GM12878 (cell line): Measurements from ENCODE around the gene DAPK3. TPM values are rescaled to one million over a fixed set of nuclear protein-coding genes. Genes with fewer than 3 reads are reported as not detected.

Experiments used
- ATAC-seq: fragments of 200-7000 bp; cut with Tn5 transposase; 3 replicates; pipeline ENCODE4 v1.9.1; 2020; ENCODE audit warnings: mild to moderate bottlenecking, moderate library complexity
- BruUV-seq: library from RNA; stranded (reverse); fragments of 400-500 nt; replicated peaks from 2 replicates; lab custom pipeline; 2021; lab: Mats Ljungman, UMichigan
- CTCF ChIA-PET: fragments of 300-600 bp; sonication (Branson Sonifier 250); formaldehyde crosslinking; extraction: SDS; loops from one replicate; lab custom pipeline; 2021; ENCODE audit warnings: inconsistent platforms; lab: Yijun Ruan, JAX
- POLR2A ChIA-PET: fragments of 350-600 bp; formaldehyde crosslinking; extraction: SDS; loops from one replicate; lab custom pipeline; 2021; ENCODE audit warnings: inconsistent platforms; lab: Charles Lee
- RAD21 ChIA-PET: fragments of 300-600 bp; sonication (Branson Sonifier 250); formaldehyde crosslinking; loops from one replicate; lab custom pipeline; 2023; ENCODE audit warnings: antibody characterized with exemption; ENCODE audit not compliant: unreplicated experiment; lab: Charles Lee
- SMC1A ChIA-PET: fragments of 300-600 bp; sonication (Branson Sonifier 250); formaldehyde crosslinking; loops from one replicate; lab custom pipeline; 2023; ENCODE audit not compliant: unreplicated experiment, uncharacterized antibody; lab: Charles Lee
- DNase-seq: peaks from one replicate; pipeline ENCODE4 v3.0.0-alpha.2; 2011; ENCODE audit warnings: low read depth, low spot score
- FAIRE-seq: peaks from 3 replicates; lab custom pipeline; 2011; peaks lifted over from hg19 to GRCh38; lab: Jason Lieb, UNC
- H2AFZ ChIP-seq: 2 replicates; pipeline ENCODE4 v1.6.0; 2011; ENCODE audit warnings: low read depth, low read length, control low read depth; ENCODE audit not compliant: control insufficient read depth
- H3K27ac ChIP-seq: 2 replicates; pipeline ENCODE4 v1.5.1; 2011; ENCODE audit warnings: control low read depth; ENCODE audit not compliant: control insufficient read depth, insufficient read depth
- H3K27me3 ChIP-seq, 2 experiments: replicated peaks in 1 of 2; 2 replicates each; pipeline versions ENCODE4 v1.6.0 to v1.6.1; 2011; ENCODE audit warnings: low read length in 1 of 2; ENCODE audit not compliant: control insufficient read depth in 2 of 2, insufficient read depth in 2 of 2
- H3K36me3 ChIP-seq, 2 experiments: 2 replicates each; pipeline ENCODE4 v1.5.1; 2011; ENCODE audit warnings: low read length in 1 of 2; ENCODE audit not compliant: control insufficient read depth in 2 of 2, insufficient read depth in 2 of 2
- H3K4me1 ChIP-seq: 2 replicates; pipeline ENCODE4 v1.6.1; 2011; ENCODE audit warnings: mild to moderate bottlenecking, low read length, moderate library complexity, mixed read lengths; ENCODE audit not compliant: control insufficient read depth, insufficient read depth
- H3K4me2 ChIP-seq: 2 replicates; pipeline ENCODE4 v1.6.0; 2011; ENCODE audit warnings: control low read depth; ENCODE audit not compliant: control insufficient read depth, insufficient read depth
- H3K4me3 ChIP-seq: fragments of 200-600 bp; sonication (generic); 2 replicates; pipeline ENCODE4 v1.5.1; 2016
- H3K79me2 ChIP-seq: 2 replicates; pipeline ENCODE4 v1.6.0; 2011; ENCODE audit warnings: low read length; ENCODE audit not compliant: control insufficient read depth, insufficient read depth
- H3K9ac ChIP-seq: 2 replicates; pipeline ENCODE4 v1.8.0; 2011; ENCODE audit warnings: low read length, control low read depth, mixed read lengths; ENCODE audit not compliant: control insufficient read depth, insufficient read depth
- H3K9me3 ChIP-seq: replicated peaks from 3 replicates; pipeline ENCODE4 v1.5.1; 2011; ENCODE audit warnings: mild to moderate bottlenecking, low read length; ENCODE audit not compliant: control insufficient read depth, insufficient read depth
- H4K20me1 ChIP-seq: 2 replicates; pipeline ENCODE4 v1.6.0; 2011; ENCODE audit not compliant: control insufficient read depth, insufficient read depth
- ATF3 ChIP-seq: IDR thresholded peaks from 2 replicates; pipeline ENCODE4 v1.6.1; 2011; ENCODE audit warnings: low read depth, mild to moderate bottlenecking, low read length, moderate library complexity, borderline replicate concordance; ENCODE audit errors: extremely low read depth
- CTCF ChIP-seq, 3 experiments: IDR thresholded peaks in 2 of 3; conservative IDR thresholded peaks in 1 of 3; 2 replicates each; pipeline ENCODE4 v1.5.1; 2011; ENCODE audit warnings: low read depth in 3 of 3, low read length in 3 of 3, mild to moderate bottlenecking in 3 of 3, control low read depth in 2 of 3, moderate library complexity in 2 of 3, inconsistent platforms in 1 of 3, mixed read lengths in 1 of 3; ENCODE audit not compliant: control insufficient read depth in 2 of 3, insufficient read depth in 1 of 3; ENCODE audit errors: extremely low read depth in 1 of 3
- FOS ChIP-seq: IDR thresholded peaks from 3 replicates; pipeline ENCODE4 v1.6.1; 2011; ENCODE audit warnings: borderline replicate concordance; ENCODE audit not compliant: insufficient read length; ENCODE audit errors: extremely low read depth
- MAX ChIP-seq: IDR thresholded peaks from 2 replicates; pipeline ENCODE4 v1.6.1; 2012; ENCODE audit warnings: low read depth, low read length, improper control_type of control experiment
- MXI1 ChIP-seq: fragments of 150-350 bp; IDR thresholded peaks from 2 replicates; pipeline ENCODE4 v1.6.1; 2011; ENCODE audit warnings: low read depth, mild to moderate bottlenecking, inconsistent platforms, low read length, improper control_type of control experiment
- NFYA ChIP-seq: IDR thresholded peaks from 2 replicates; pipeline ENCODE4 v1.6.1; 2011; ENCODE audit warnings: low read depth, mild to moderate bottlenecking, low read length, improper control_type of control experiment, borderline replicate concordance
- NRF1 ChIP-seq: conservative IDR thresholded peaks from 2 replicates; pipeline ENCODE4 v1.6.1; 2011; ENCODE audit warnings: mild to moderate bottlenecking, low read depth, low read length, improper control_type of control experiment
- SKIL ChIP-seq: fragments of 450-650 bp; IDR thresholded peaks from 2 replicates; pipeline ENCODE4 v1.6.1; 2017; ENCODE audit warnings: mild to moderate bottlenecking, low read depth, inconsistent platforms; ENCODE audit not compliant: poor library complexity, severe bottlenecking
- STAT3 ChIP-seq: IDR thresholded peaks from 2 replicates; pipeline ENCODE4 v1.6.1; 2011; ENCODE audit warnings: low read depth, low read length, improper control_type of control experiment
- TCF7 ChIP-seq: IDR thresholded peaks from 2 replicates; pipeline ENCODE4 v1.6.1; 2014; ENCODE audit warnings: antibody characterized with exemption, borderline replicate concordance
- ZBTB40 ChIP-seq: fragments of 450-650 bp; IDR thresholded peaks from 2 replicates; pipeline ENCODE4 v1.6.1; 2016; ENCODE audit warnings: mild to moderate bottlenecking, moderate library complexity, borderline replicate concordance
- WGBS: methylation state at CpG from one replicate; pipeline ENCODE4 v1.1.6; 2016; ENCODE audit warnings: low lambda C conversion rate; ENCODE audit not compliant: insufficient replicate concordance, insufficient coverage; ENCODE audit errors: missing lambda C conversion rate; 5-methylcytosine and 5-hydroxymethylcytosine counted together
- in situ Hi-C: fragments of 300-500 bp; cut with MboI; formaldehyde crosslinking; loops from 9 replicates; pipeline ENCODE4 v1.14.3; 2018; ENCODE audit warnings: mixed read lengths
- intact Hi-C: fragments of 100-400 bp; cut with micrococcal nuclease; formaldehyde crosslinking; loops from one replicate; pipeline ENCODE4 v1.14.2; 2022; ENCODE audit not compliant: unreplicated experiment
- polyA plus RNA-seq, 11 experiments: library from polyadenylated mRNA; depleted of rRNA in 4 of 11; unstranded in 6 of 11; stranded (reverse) in 5 of 11; fragments of >200 nt; fragmentation: Nextera tagmentation in 4 of 11; fragmentation: Illumina TruSeq in 1 of 11; extraction: Ambion mirVana in 4 of 11; extraction: Trizol in 1 of 11; gene quantifications; 1 replicate in 1 of 11; 2 replicates in 10 of 11; pipeline versions ENCODE4 v1.2.1 to v1.2.3, GENCODE V29; 2011 to 2016; ENCODE audit warnings: inconsistent platforms in 2 of 11, missing spikeins in 2 of 11, low read depth in 1 of 11
- total RNA-seq, 4 experiments: library from RNA; depleted of rRNA in 3 of 4; stranded (reverse); fragments of >200 nt in 3 of 4; fragmentation: Illumina TruSeq in 1 of 4; extraction: Trizol in 1 of 4; gene quantifications; 2 replicates each; pipeline versions ENCODE4 v1.2.1 to v1.2.3, GENCODE V29; 2013 to 2021

Gene DAPK3
- total and polyA plus RNA-seq, 10 of the 15 experiments (the other 5 are each of a cell fraction or from before 2014, with no cell fraction given): 0.13 to 46.4 (median 24.8) TPM

- SMC1A ChIA-PET: interaction anchor here (0.6 to 2.8 kb wide), 15 partner anchors 10 to 352 kb away, joined by 3 to 26 read pairs (median 4); partner anchors contain the start of genes DAPK3, EBI3, MRPL54 and PIAS4
- FAIRE-seq (no peak), DNase-seq (peak; percentile 70), ATAC-seq (peak; percentile 23)
- H3K27ac ChIP-seq: peak overlapping the region; percentile 88
- peak overlapping the region; percentile 97 for H3K4me3 ChIP-seq
- intact Hi-C loops: loop anchor here (2.0 to 5.0 kb wide), 5 partner anchors 80 to 415 kb away; partner anchors contain the start of genes CHAF1A, MAP2K2, SH3GL1 and ZBTB7A
- peak overlapping the region; percentile 47 for H3K9ac ChIP-seq
- no peaks in the 10 kb centered on the region for H3K9me3 ChIP-seq
- RAD21 ChIA-PET: interaction anchor here (0.6 to 1.8 kb wide), 24 partner anchors 17 to 1299 kb away, joined by 3 to 15 read pairs (median 4); partner anchors contain the start of genes APBA3, DAPK3, EBI3 and MRPL54
- no TSS peak for BruUV-seq
- POLR2A ChIA-PET: interaction anchor here (0.6 to 2.1 kb wide), 19 partner anchors 9 to 1936 kb away, joined by 3 to 20 read pairs (median 6); partner anchors contain the start of genes DAPK3, EBI3 and PIAS4
- peak overlapping the region; percentile 99 for H3K4me2 ChIP-seq
- WGBS: under 1% methylated on average over 28 of the region's 30 CpGs
- CTCF ChIA-PET: interaction anchor here (0.6 to 4.8 kb wide), 34 partner anchors 9 to 850 kb away, joined by 3 to 66 read pairs (median 4); partner anchors contain the start of genes DAPK3, EBI3, MRPL54 and PIAS4
- peaks cover 15% of the 10 kb centered on the region; the same call in 1 of the 2 replicates for H4K20me1 ChIP-seq
- in situ Hi-C loops: loop anchor here (5.0 kb wide), 1 partner anchor 195 kb away; the partner anchor contains the start of genes ANKRD24 and SIRT6
- peak overlapping the region; percentile 91 for H2AFZ ChIP-seq
- peaks cover 27% of the 10 kb centered on the region for H3K79me2 ChIP-seq
- H3K4me1 ChIP-seq: peaks cover 21% of the 10 kb centered on the region
- H3K36me3 ChIP-seq: peaks cover 12 to 13% of the 10 kb centered on the region in 2 experiments
- H3K27me3 ChIP-seq: no peaks in the 10 kb centered on the region
- TF ChIP-seq FOS (no peak), MAX (no peak), CTCF (IDR thresholded peaks at IDR 0.05 in 2 of 3, conservative IDR thresholded peaks at IDR 0.05 in 1 of 3; ENCODE audit: control insufficient read depth in 2 of 3, extremely low read depth in 1 of 3, insufficient read depth in 1 of 3, low read depth in 3 of 3, low read length in 3 of 3) (peak; percentile 78 to 95 (median 79)), NRF1 (peak; percentile 91), SKIL (peak; percentile 18), ZBTB40 (peak; percentile 46; the same call in 1 of the 2 replicates), STAT3 (no peak), MXI1 (no peak), TCF7 (no peak), ATF3 (no peak), NFYA (no peak)
These were observed 16.9 kb upstream of the DAPK3 start for GRCh38 chr19:3987619-3988371.
